RWPE2 (cell line): ENCODE measurements around the gene GALNT16.

Experiments
- ATAC-seq: fragments of 200-7000 bp; cut with Tn5 transposase; 3 replicates; pipeline ENCODE4 v1.9.1; 2021; ENCODE audit warnings: low read depth
- DNase-seq: peaks from one replicate; pipeline ENCODE4 v3.0.0-alpha.2; 2020; ENCODE audit warnings: low spot score
- H3K27ac ChIP-seq: fragments of 450-650 bp; 2 replicates; pipeline ENCODE4 v1.5.1; 2017; ENCODE audit warnings: mild to moderate bottlenecking; ENCODE audit not compliant: poor library complexity, severe bottlenecking
- H3K27me3 ChIP-seq: fragments of 250-450 bp; sonication (Bioruptor Pico); 2 replicates; pipeline ENCODE4 v1.5.1; 2021; ENCODE audit warnings: mild to moderate bottlenecking, moderate library complexity; ENCODE audit not compliant: insufficient read depth, poor library complexity, severe bottlenecking
- H3K36me3 ChIP-seq: fragments of 250-450 bp; sonication (Bioruptor Pico); 2 replicates; pipeline ENCODE4 v1.5.1; 2020; ENCODE audit warnings: low read depth, mild to moderate bottlenecking, moderate library complexity
- H3K4me1 ChIP-seq: fragments of 250-450 bp; sonication (Bioruptor Pico); 2 replicates; pipeline ENCODE4 v1.5.1; 2021; ENCODE audit warnings: mild to moderate bottlenecking, moderate library complexity; ENCODE audit not compliant: insufficient read depth, poor library complexity, severe bottlenecking
- H3K4me3 ChIP-seq: fragments of 250-450 bp; sonication (Bioruptor Pico); 2 replicates; pipeline ENCODE4 v1.5.1; 2021; ENCODE audit warnings: mild to moderate bottlenecking, moderate library complexity; ENCODE audit not compliant: severe bottlenecking
- H3K9me3 ChIP-seq: fragments of 250-450 bp; sonication (Bioruptor Pico); 2 replicates; pipeline ENCODE4 v1.5.1; 2021; ENCODE audit warnings: mild to moderate bottlenecking, moderate library complexity; ENCODE audit not compliant: severe bottlenecking
- CTCF ChIP-seq: fragments of 450-650 bp; IDR thresholded peaks from one replicate; pipeline ENCODE4 v1.5.1; 2017; ENCODE audit warnings: mild to moderate bottlenecking, moderate library complexity; ENCODE audit not compliant: poor library complexity, severe bottlenecking

Gene GALNT16

GRCh38 chr14:69363964-69364363 is 104.0 kb downstream of the GALNT16 start:
- ATAC-seq (no peak), DNase-seq (no peak)

GRCh38 chr14:69364378-69364777 is 104.4 kb downstream of the GALNT16 start:
- Histone ChIP-seq H3K36me3 (no peaks in the 10 kb centered on the region), H3K9me3 (no peaks in the 10 kb centered on the region), H3K27ac (no peak overlapping the region), H3K4me1 (no peaks in the 10 kb centered on the region), H3K4me3 (no peak overlapping the region), H3K27me3 (peaks cover under 1% of the 10 kb centered on the region)
- TF ChIP-seq CTCF = no peak
- DNase-seq (no peak), ATAC-seq (no peak)

More at GRCh38 chr14:69363964-69364363, 104.0 kb downstream of the GALNT16 start:
- Histone ChIP-seq H3K9me3 (no peaks in the 10 kb centered on the region), H3K4me1 (no peaks in the 10 kb centered on the region), H3K4me3 (no peak overlapping the region), H3K27ac (no peak overlapping the region), H3K36me3 (no peaks in the 10 kb centered on the region), H3K27me3 (peaks cover 3% of the 10 kb centered on the region)
- no peak for TF ChIP-seq CTCF

GRCh38 chr14:69366069-69366468 is 106.1 kb downstream of the GALNT16 start:
- DNase-seq (no peak), ATAC-seq (no peak)
- TF ChIP-seq CTCF = no peak
- Histone ChIP-seq H3K27me3 (no peaks in the 10 kb centered on the region), H3K9me3 (no peaks in the 10 kb centered on the region), H3K4me1 (no peaks in the 10 kb centered on the region), H3K27ac (no peak overlapping the region), H3K36me3 (no peaks in the 10 kb centered on the region), H3K4me3 (no peak overlapping the region)

GRCh38 chr14:69366761-69367160 is 106.8 kb downstream of the GALNT16 start:
- Histone ChIP-seq H3K4me1 (no peaks in the 10 kb centered on the region), H3K27ac (no peak overlapping the region), H3K9me3 (no peaks in the 10 kb centered on the region), H3K27me3 (no peaks in the 10 kb centered on the region), H3K4me3 (no peak overlapping the region), H3K36me3 (no peaks in the 10 kb centered on the region)
- ATAC-seq (no peak), DNase-seq (no peak)
- TF ChIP-seq CTCF = no peak

- ATAC-seq (no peak), DNase-seq (no peak)
- Histone ChIP-seq H3K36me3 (no peaks in the 10 kb centered on the region), H3K27me3 (no peaks in the 10 kb centered on the region), H3K4me1 (no peaks in the 10 kb centered on the region), H3K4me3 (no peak overlapping the region), H3K27ac (no peak overlapping the region), H3K9me3 (no peaks in the 10 kb centered on the region)
- TF ChIP-seq CTCF = no peak
Measured at GRCh38 chr14:69368381-69368780, 108.4 kb downstream of the GALNT16 start.
